B cell (primary cell): Measurements from ENCODE around the gene AKR1C3. TPM values are rescaled to one million over a fixed set of nuclear protein-coding genes. Genes with fewer than 3 reads are reported as not detected.
"Not testable (repeated sequence)": the region's sequence is repeated elsewhere in the genome, so short reads cannot be mapped to it uniquely, and the experiment has no call there.

Experiments used
- ATAC-seq: fragments of 200-7000 bp; cut with Tn5 transposase; one replicate; pipeline ENCODE4 v1.10.0; 2021; ENCODE audit warnings: low read depth, mild to moderate bottlenecking, moderate number of reproducible peaks, moderate library complexity
- CTCF ChIA-PET: fragments of 350-600 bp; sonication (Branson Sonifier 250); formaldehyde crosslinking; loops from one replicate; lab custom pipeline; 2021; ENCODE audit warnings: antibody characterized with exemption, inconsistent platforms; lab: Charles Lee
- POLR2A ChIA-PET: fragments of 350-600 bp; sonication (Branson Sonifier 250); formaldehyde crosslinking; loops from one replicate; lab custom pipeline; 2021; ENCODE audit warnings: antibody characterized with exemption; lab: Charles Lee
- DNase-seq: peaks from one replicate; pipeline ENCODE4 v3.0.0; 2013
- H2AFZ ChIP-seq: 2 replicates; pipeline ENCODE4 v1.6.1; 2012; ENCODE audit warnings: mild to moderate bottlenecking, low read depth, low read length; ENCODE audit not compliant: insufficient read depth, poor library complexity, severe bottlenecking
- H3K27ac ChIP-seq, 2 donors: 1 replicate in 1 of 2; 2 replicates in 1 of 2; pipeline ENCODE4 v1.5.1; 2012 to 2013; ENCODE audit warnings: low read length in 2 of 2, mild to moderate bottlenecking in 2 of 2, moderate library complexity in 1 of 2
- H3K27me3 ChIP-seq, 4 experiments: fragments of 200-600 bp in 1 of 4; sonication (generic) in 1 of 4; replicated peaks in 1 of 4; 1 replicate in 2 of 4; 2 replicates in 2 of 4; pipeline versions ENCODE4 v1.6.1 to v1.7.0; 2013 to 2016; ENCODE audit warnings: low read length in 3 of 4, mild to moderate bottlenecking in 2 of 4, mixed read lengths in 1 of 4, moderate library complexity in 1 of 4; ENCODE audit not compliant: insufficient read depth in 4 of 4, control insufficient read depth in 3 of 4; ENCODE audit errors: control extremely low read depth in 1 of 4
- H3K36me3 ChIP-seq, 2 experiments: replicated peaks in 1 of 2; 1 replicate in 1 of 2; 2 replicates in 1 of 2; pipeline versions ENCODE4 v1.6.1 to v1.7.1; 2013; ENCODE audit warnings: low read length in 1 of 2; ENCODE audit not compliant: insufficient read depth in 2 of 2, control insufficient read depth in 1 of 2; ENCODE audit errors: control extremely low read depth in 1 of 2, extremely low read depth in 1 of 2
- H3K4me1 ChIP-seq, 2 donors: fragments of 200-600 bp in 1 of 2; sonication (generic) in 1 of 2; 1 replicate in 1 of 2; 2 replicates in 1 of 2; pipeline versions ENCODE4 v1.5.1 to v1.6.1; 2013 to 2017; ENCODE audit warnings: low read length in 2 of 2; ENCODE audit not compliant: control insufficient read depth in 2 of 2, insufficient read depth in 2 of 2
- H3K4me2 ChIP-seq: replicated peaks from 2 replicates; pipeline ENCODE3; 2012; ENCODE audit warnings: mild to moderate bottlenecking, low read depth, low read length; ENCODE audit not compliant: poor library complexity, severe bottlenecking
- H3K4me3 ChIP-seq, 5 experiments: fragments of 200-600 bp in 1 of 5; sonication (generic) in 1 of 5; 1 replicate in 3 of 5; 2 replicates in 2 of 5; pipeline versions ENCODE4 v1.5.1 to v1.7.0; 2011 to 2016; ENCODE audit warnings: low read length in 4 of 5, mild to moderate bottlenecking in 4 of 5, low read depth in 2 of 5, control low read depth in 1 of 5, moderate library complexity in 1 of 5; ENCODE audit not compliant: insufficient read depth in 1 of 5; ENCODE audit errors: control extremely low read depth in 1 of 5, extremely low read depth in 1 of 5
- H3K79me2 ChIP-seq: fragments of 200-600 bp; sonication (generic); one replicate; pipeline ENCODE4 v1.6.0; 2016; ENCODE audit warnings: low read length; ENCODE audit not compliant: control insufficient read depth, insufficient read depth
- H3K9ac ChIP-seq: fragments of 200-600 bp; sonication (generic); 2 replicates; pipeline ENCODE4 v1.6.1; 2017; ENCODE audit warnings: mild to moderate bottlenecking, low read length, moderate library complexity
- H3K9me3 ChIP-seq, 3 donors: one replicate each; pipeline versions ENCODE4 v1.6.1 to v1.7.1; 2013; ENCODE audit warnings: low read length in 2 of 3; ENCODE audit not compliant: control insufficient read depth in 2 of 3, insufficient read depth in 1 of 3; ENCODE audit errors: control extremely low read depth in 1 of 3
- H4K20me1 ChIP-seq: 2 replicates; pipeline ENCODE4 v1.6.0; 2012; ENCODE audit warnings: mild to moderate bottlenecking, low read length; ENCODE audit not compliant: insufficient read depth, control insufficient read depth, poor library complexity, severe bottlenecking
- H3K27ac Mint-ChIP-seq: one replicate; pipeline ENCODE4 v1.8.0; 2021; ENCODE audit warnings: mixed read lengths
- H3K27me3 Mint-ChIP-seq: one replicate; pipeline ENCODE4 v1.8.0; 2021; ENCODE audit warnings: mixed read lengths
- H3K4me1 Mint-ChIP-seq: one replicate; pipeline ENCODE4 v1.8.0; 2021; ENCODE audit warnings: mixed read lengths
- H3K4me3 Mint-ChIP-seq: one replicate; pipeline ENCODE4 v1.8.0; 2021; ENCODE audit warnings: mixed read lengths
- H3K9me3 Mint-ChIP-seq: one replicate; pipeline ENCODE4 v1.8.0; 2022; ENCODE audit warnings: mixed read lengths; ENCODE audit not compliant: insufficient read depth
- EZH2 ChIP-seq: IDR thresholded peaks from 2 replicates; pipeline ENCODE4 v1.6.1; 2012; ENCODE audit warnings: borderline replicate concordance, low read depth, mild to moderate bottlenecking, moderate library complexity, low read length; ENCODE audit not compliant: insufficient read depth, poor library complexity, severe bottlenecking
- WGBS: methylation state at CpG from one replicate; pipeline ENCODE4 v1.1.5; 2013; ENCODE audit warnings: missing lambda C conversion rate; ENCODE audit not compliant: insufficient coverage; 5-methylcytosine and 5-hydroxymethylcytosine counted together
- intact Hi-C: fragments of 100-400 bp; cut with micrococcal nuclease; formaldehyde crosslinking; loops from one replicate; pipeline ENCODE4 v1.10.0; 2022
- polyA plus RNA-seq: library from polyadenylated mRNA; depleted of rRNA; stranded (reverse); fragments of >200 nt; gene quantifications from 2 replicates; pipeline ENCODE4 v1.2.3, GENCODE V29; 2012
- total RNA-seq, 2 donors: library from RNA; stranded (reverse); fragments of 120-200 nt in 1 of 2; gene quantifications; 1 replicate in 1 of 2; 2 replicates in 1 of 2; pipeline versions ENCODE4 v1.2.3 to v1.2.4, GENCODE V29; 2013 to 2022
- TF ChIP-seq, protein P1 (sequence below): fragments of 200-600 bp; IDR thresholded peaks from one replicate; pipeline ENCODE4 v1.8.0; 2022; ENCODE audit warnings: antibody characterized with exemption, mild to moderate bottlenecking

Gene AKR1C3
- total and polyA plus RNA-seq, 2 donors (not counting 1 experiment from before 2014, with no cell fraction given), result 0.28 to 0.62 TPM

DNA sequence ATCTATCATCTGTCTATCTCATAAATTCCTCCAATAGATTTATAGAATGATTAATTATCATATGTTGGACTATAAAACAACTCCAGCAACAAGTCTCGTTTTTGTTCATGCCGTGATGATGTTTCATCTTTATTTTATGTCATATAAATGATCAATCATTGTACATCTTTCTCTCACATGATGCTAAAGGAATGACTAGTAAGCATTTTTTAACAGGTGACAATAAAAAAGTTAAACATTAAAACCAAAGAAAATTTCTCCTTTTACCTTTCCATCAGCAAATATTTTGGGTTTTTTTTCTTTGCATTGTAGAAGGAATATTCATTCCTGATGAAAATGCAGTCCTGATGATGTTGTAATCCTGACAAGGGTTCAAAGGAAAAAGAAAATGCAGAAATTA, 41.4 kb downstream of the AKR1C3 start:
- TF ChIP-seq, protein P1, sequence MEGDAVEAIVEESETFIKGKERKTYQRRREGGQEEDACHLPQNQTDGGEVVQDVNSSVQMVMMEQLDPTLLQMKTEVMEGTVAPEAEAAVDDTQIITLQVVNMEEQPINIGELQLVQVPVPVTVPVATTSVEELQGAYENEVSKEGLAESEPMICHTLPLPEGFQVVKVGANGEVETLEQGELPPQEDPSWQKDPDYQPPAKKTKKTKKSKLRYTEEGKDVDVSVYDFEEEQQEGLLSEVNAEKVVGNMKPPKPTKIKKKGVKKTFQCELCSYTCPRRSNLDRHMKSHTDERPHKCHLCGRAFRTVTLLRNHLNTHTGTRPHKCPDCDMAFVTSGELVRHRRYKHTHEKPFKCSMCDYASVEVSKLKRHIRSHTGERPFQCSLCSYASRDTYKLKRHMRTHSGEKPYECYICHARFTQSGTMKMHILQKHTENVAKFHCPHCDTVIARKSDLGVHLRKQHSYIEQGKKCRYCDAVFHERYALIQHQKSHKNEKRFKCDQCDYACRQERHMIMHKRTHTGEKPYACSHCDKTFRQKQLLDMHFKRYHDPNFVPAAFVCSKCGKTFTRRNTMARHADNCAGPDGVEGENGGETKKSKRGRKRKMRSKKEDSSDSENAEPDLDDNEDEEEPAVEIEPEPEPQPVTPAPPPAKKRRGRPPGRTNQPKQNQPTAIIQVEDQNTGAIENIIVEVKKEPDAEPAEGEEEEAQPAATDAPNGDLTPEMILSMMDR, result no peak
- no peak for TF ChIP-seq EZH2
- Histone ChIP-seq H3K36me3 (no peaks in the 10 kb centered on the region), H3K79me2 (no peaks in the 10 kb centered on the region), H3K9ac (no peak overlapping the region), H3K9me3 (peaks cover 3 to 5% (median 4%) of the 10 kb centered on the region in 3 donors), H3K27me3 (no peaks in the 10 kb centered on the region), H4K20me1 (no peaks in the 10 kb centered on the region), H3K4me1 (no peaks in the 10 kb centered on the region), H3K27ac (no peak overlapping the region), H3K4me3 (no peak overlapping the region), H2AFZ (no peak overlapping the region), H3K4me2 (no peak overlapping the region)
- Mint-ChIP-seq H3K4me1 (no peaks in the 10 kb centered on the region), H3K27me3 (no peaks in the 10 kb centered on the region), H3K27ac (no peak overlapping the region), H3K9me3 (peaks cover 19% of the 10 kb centered on the region), H3K4me3 (no peak overlapping the region)
- no peak for ATAC-seq
- intact Hi-C loops, result no loop called here
- no peak for DNase-seq
- ChIA-PET POLR2A (no interaction called here), CTCF (no interaction called here)
- no CpG with 5 or more reads among the region's 2 CpGs for WGBS

DNA sequence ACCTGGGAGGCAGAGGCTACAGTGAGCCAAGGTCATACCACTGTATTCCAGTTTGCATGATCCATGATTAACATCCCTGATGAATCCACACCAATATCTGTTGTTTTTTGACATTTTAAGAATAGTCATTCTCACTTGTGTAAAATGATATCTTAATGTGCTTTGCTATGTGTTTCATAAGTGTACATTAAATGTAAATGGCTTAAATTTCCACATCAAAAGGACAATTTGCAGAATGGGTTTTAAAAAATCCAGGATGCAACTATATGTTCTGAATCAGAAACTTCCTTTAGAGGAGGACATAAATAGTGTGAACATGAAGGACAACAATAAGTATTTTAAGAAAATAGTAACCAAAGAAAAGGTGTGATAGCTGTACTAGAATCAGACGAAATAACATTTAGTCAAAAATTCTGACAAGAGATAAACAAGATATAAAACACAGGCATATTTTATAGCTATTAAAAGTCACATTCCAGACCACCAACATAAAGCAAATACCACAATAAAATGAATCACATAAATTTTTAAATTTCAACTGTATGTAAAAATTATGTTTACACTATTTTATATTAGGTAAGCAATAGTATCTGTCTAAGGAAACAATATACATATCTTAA, 42.4 kb downstream of the AKR1C3 start:
- no peak overlapping the region for H3K4me3 ChIP-seq
- H3K36me3 ChIP-seq, result no peaks in the 10 kb centered on the region
- H3K27ac ChIP-seq, result no peak overlapping the region
- no peaks in the 10 kb centered on the region for H4K20me1 ChIP-seq
- intact Hi-C loops, result no loop called here
- H3K27me3 ChIP-seq, result no peaks in the 10 kb centered on the region
- Mint-ChIP-seq H3K4me1 (no peaks in the 10 kb centered on the region), H3K27ac (no peak overlapping the region), H3K27me3 (no peaks in the 10 kb centered on the region), H3K4me3 (no peak overlapping the region), H3K9me3 (peaks cover 19% of the 10 kb centered on the region)
- no peaks in the 10 kb centered on the region for H3K79me2 ChIP-seq
- POLR2A ChIA-PET, result no interaction called here
- H3K9ac ChIP-seq, result no peak overlapping the region
- ATAC-seq, result no peak
- no peak overlapping the region for H2AFZ ChIP-seq
- TF ChIP-seq, protein P1, result no peak
- no peak for TF ChIP-seq EZH2
- no peak overlapping the region for H3K4me2 ChIP-seq
- WGBS, result no CpG with 5 or more reads among the region's 1 CpG
- no peak for DNase-seq
- CTCF ChIA-PET, result no interaction called here
- peaks cover 3 to 5% (median 4%) of the 10 kb centered on the region in 3 donors for H3K9me3 ChIP-seq
- H3K4me1 ChIP-seq, result no peaks in the 10 kb centered on the region

DNA sequence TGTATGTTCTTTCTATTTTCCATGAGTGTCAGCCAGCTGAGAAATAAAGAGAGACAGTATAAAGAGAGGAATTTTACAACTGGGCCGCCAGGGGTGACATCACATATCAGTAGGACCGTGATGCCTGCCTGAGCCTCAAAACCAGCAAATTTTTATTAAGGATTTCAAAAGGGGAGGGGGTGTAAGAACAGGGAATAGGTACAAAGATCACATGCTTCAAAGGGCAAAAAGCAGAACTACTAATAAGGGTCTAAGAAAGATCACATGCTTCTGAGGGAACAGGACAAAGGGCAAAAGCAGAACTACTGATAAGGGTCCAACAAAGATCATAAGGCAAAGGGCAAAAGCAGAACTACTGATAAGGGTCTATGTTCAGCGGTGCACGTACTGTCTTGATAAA, 43.5 kb downstream of the AKR1C3 start:
- H3K27me3 Mint-ChIP-seq, intact Hi-C loops, CTCF ChIA-PET: not testable (repeated sequence)

More for the DNA sequence above, 43.5 kb downstream of the AKR1C3 start:
- H2AFZ ChIP-seq, POLR2A ChIA-PET, H3K4me3 ChIP-seq, H3K79me2 ChIP-seq, H3K27ac ChIP-seq, H3K4me2 ChIP-seq, H3K9me3 ChIP-seq, H3K9ac ChIP-seq, H3K4me1 Mint-ChIP-seq, H3K27ac Mint-ChIP-seq, H3K4me3 Mint-ChIP-seq, DNase-seq, H3K27me3 ChIP-seq, H3K36me3 ChIP-seq, ATAC-seq, H3K4me1 ChIP-seq, H4K20me1 ChIP-seq: not testable (repeated sequence)
- H3K9me3 Mint-ChIP-seq, result peaks cover 19% of the 10 kb centered on the region
- 83% methylated on average over 2 of the region's 4 CpGs for WGBS
